ENCODE measurements around the gene DGKG. TPM values are rescaled to one million over a fixed set of nuclear protein-coding genes. Genes with fewer than 3 reads are reported as not detected.

The DGKG gene
- total and polyA plus RNA-seq, 2 of the 8 experiments (the other 6 are each of a cell fraction or from before 2014, with no cell fraction given) = 0.30 to 0.48 TPM

GRCh38 chr3:186368717-186369116, 6.7 kb upstream of the DGKG start (continued):
- TF ChIP-seq RXRA (IDR thresholded peaks at IDR 0.05; ENCODE audit: insufficient read depth, low read depth, low read length) (no peak), HDAC6 (IDR thresholded peaks at IDR 0.05; ENCODE audit: low read depth, low read length) (no peak), GTF2F1 (IDR thresholded peaks at IDR 0.05; ENCODE audit: borderline replicate concordance, low read depth, low read length) (no peak), CHD7 (IDR thresholded peaks at IDR 0.05; ENCODE audit: insufficient replicate concordance, low read length) (no peak), HDAC2 (IDR thresholded peaks at IDR 0.05; ENCODE audit: borderline replicate concordance in 1 of 2, low read depth in 2 of 2, low read length in 2 of 2) (no peak)
